Testis (tissue), 2 donors: ENCODE results near the gene NRXN3.

Experiments
- CTCF ChIP-seq, 3 experiments: fragments of 450-650 bp in 2 of 3; fragments of 200-600 bp in 1 of 3; sonication (generic) in 1 of 3; IDR thresholded peaks; one replicate each; pipeline ENCODE4 v1.5.1; 2016 to 2019; ENCODE audit warnings: antibody characterized with exemption in 3 of 3, mild to moderate bottlenecking in 2 of 3, moderate library complexity in 1 of 3
- POLR2A ChIP-seq: fragments of 450-650 bp; IDR thresholded peaks from one replicate; pipeline ENCODE4 v1.6.1; 2017; ENCODE audit warnings: antibody characterized with exemption, mild to moderate bottlenecking, moderate library complexity

- TF ChIP-seq POLR2A (no peak), CTCF (IDR thresholded peaks at IDR 0.05) (no peak)
Observed at GRCh38 chr14:79513446-79513845, 1343.3 kb downstream of the NRXN3 start.
